Osteoblast (primary cell): ENCODE data around the gene MMP17. TPM values are rescaled to one million over a fixed set of nuclear protein-coding genes. Genes with fewer than 3 reads are reported as not detected.

Experiments used
- DNase-seq: peaks from one replicate; pipeline ENCODE4 v3.0.0; 2011; ENCODE audit warnings: low spot score, mixed read lengths; ENCODE audit not compliant: insufficient read length; ENCODE audit errors: missing footprints
- H2AFZ ChIP-seq: 2 replicates; pipeline ENCODE4 v1.6.0; 2011; ENCODE audit warnings: mild to moderate bottlenecking, low read length
- H3K27ac ChIP-seq: 2 replicates; pipeline ENCODE4 v1.5.1; 2011; ENCODE audit warnings: mild to moderate bottlenecking, low read depth, low read length, moderate library complexity
- H3K27me3 ChIP-seq: 2 replicates; pipeline ENCODE4 v1.6.0; 2012; ENCODE audit warnings: mild to moderate bottlenecking, control low read depth, inconsistent platforms, low read length, moderate library complexity; ENCODE audit not compliant: insufficient read depth
- H3K36me3 ChIP-seq: 2 replicates; pipeline ENCODE4 v1.5.1; 2011; ENCODE audit warnings: mild to moderate bottlenecking, low read length, control low read depth, moderate library complexity; ENCODE audit not compliant: insufficient read depth
- H3K4me1 ChIP-seq: 2 replicates; pipeline ENCODE4 v1.5.1; 2011; ENCODE audit warnings: mild to moderate bottlenecking, low read length, control low read depth, moderate library complexity; ENCODE audit not compliant: insufficient read depth
- H3K4me2 ChIP-seq: 2 replicates; pipeline ENCODE4 v1.6.0; 2011; ENCODE audit warnings: mild to moderate bottlenecking, low read length; ENCODE audit not compliant: insufficient read depth
- H3K4me3 ChIP-seq: fragments of 200-600 bp; sonication (generic); 3 replicates; pipeline ENCODE4 v1.5.1; 2012; ENCODE audit warnings: mild to moderate bottlenecking, low read length, inconsistent platforms; ENCODE audit not compliant: insufficient read depth
- H3K79me2 ChIP-seq: 2 replicates; pipeline ENCODE4 v1.6.0; 2012; ENCODE audit warnings: mild to moderate bottlenecking, low read length, control low read depth, inconsistent platforms; ENCODE audit not compliant: insufficient read depth
- H3K9me3 ChIP-seq: 2 replicates; pipeline ENCODE4 v1.5.1; 2011; ENCODE audit warnings: low read depth, low read length, control low read depth
- H4K20me1 ChIP-seq: 2 replicates; pipeline ENCODE4 v1.6.0; 2012; ENCODE audit warnings: mild to moderate bottlenecking, low read length, control low read depth; ENCODE audit not compliant: insufficient read depth
- total RNA-seq: library from RNA; depleted of rRNA; stranded (reverse); fragments of >200 nt; gene quantifications from 2 replicates; pipeline ENCODE4 v1.2.3, GENCODE V29; 2012
- TF ChIP-seq, protein P1 (sequence below): IDR thresholded peaks from 2 replicates; pipeline ENCODE4 v1.5.1; 2011; ENCODE audit warnings: mild to moderate bottlenecking, low read depth, low read length, moderate library complexity; ENCODE audit errors: extremely low read depth

The MMP17 gene
- total RNA-seq, 1 donor = 10.5 TPM

DNA sequence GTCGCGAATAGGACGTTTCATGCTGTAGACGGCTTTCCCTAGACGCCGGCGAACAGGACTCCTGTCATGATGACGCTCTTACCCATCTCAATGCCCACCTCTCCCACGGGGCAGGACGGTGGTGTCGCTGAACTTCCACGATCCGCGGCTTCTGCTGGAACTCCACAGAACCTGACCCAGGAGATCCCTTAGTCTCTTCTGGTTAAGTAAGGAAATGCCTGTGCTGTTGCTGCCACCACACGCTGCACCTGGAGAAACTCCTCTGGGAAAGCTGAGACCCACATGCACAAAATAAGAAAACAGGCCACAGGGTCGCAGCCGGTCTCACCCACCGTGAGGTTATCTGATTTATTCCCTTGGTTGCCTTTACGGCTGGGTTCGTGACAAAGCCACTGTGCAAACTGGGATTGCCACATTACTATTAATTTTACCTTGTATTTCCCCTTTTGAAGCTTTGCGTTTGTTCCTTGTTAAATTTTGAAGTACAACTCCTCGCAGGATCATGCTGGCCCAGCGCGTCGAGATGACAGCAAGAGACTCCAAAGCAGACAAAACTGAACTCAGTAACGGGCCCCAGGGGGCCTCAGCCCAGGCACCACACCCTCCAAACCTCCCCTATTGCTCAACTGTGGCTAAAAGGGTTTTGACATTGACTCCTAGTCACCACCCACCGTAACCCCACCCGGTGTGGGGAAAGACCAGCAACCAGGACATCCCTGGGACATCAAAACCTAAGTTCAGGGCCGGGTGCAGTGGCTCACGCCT lies 9.2 kb upstream of the MMP17 start:
- H2AFZ ChIP-seq = no peak overlapping the region
- H3K27me3 ChIP-seq = no peaks in the 10 kb centered on the region
- TF ChIP-seq, protein P1, sequence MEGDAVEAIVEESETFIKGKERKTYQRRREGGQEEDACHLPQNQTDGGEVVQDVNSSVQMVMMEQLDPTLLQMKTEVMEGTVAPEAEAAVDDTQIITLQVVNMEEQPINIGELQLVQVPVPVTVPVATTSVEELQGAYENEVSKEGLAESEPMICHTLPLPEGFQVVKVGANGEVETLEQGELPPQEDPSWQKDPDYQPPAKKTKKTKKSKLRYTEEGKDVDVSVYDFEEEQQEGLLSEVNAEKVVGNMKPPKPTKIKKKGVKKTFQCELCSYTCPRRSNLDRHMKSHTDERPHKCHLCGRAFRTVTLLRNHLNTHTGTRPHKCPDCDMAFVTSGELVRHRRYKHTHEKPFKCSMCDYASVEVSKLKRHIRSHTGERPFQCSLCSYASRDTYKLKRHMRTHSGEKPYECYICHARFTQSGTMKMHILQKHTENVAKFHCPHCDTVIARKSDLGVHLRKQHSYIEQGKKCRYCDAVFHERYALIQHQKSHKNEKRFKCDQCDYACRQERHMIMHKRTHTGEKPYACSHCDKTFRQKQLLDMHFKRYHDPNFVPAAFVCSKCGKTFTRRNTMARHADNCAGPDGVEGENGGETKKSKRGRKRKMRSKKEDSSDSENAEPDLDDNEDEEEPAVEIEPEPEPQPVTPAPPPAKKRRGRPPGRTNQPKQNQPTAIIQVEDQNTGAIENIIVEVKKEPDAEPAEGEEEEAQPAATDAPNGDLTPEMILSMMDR = no peak
- H3K4me2 ChIP-seq = no peak overlapping the region
- H3K79me2 ChIP-seq = no peaks in the 10 kb centered on the region
- DNase-seq = peak; percentile 68
- no peak overlapping the region for H3K4me3 ChIP-seq
- no peaks in the 10 kb centered on the region for H3K4me1 ChIP-seq
- H3K36me3 ChIP-seq = no peaks in the 10 kb centered on the region
- no peaks in the 10 kb centered on the region for H4K20me1 ChIP-seq
- no peaks in the 10 kb centered on the region for H3K9me3 ChIP-seq
- H3K27ac ChIP-seq = no peak overlapping the region

DNA sequence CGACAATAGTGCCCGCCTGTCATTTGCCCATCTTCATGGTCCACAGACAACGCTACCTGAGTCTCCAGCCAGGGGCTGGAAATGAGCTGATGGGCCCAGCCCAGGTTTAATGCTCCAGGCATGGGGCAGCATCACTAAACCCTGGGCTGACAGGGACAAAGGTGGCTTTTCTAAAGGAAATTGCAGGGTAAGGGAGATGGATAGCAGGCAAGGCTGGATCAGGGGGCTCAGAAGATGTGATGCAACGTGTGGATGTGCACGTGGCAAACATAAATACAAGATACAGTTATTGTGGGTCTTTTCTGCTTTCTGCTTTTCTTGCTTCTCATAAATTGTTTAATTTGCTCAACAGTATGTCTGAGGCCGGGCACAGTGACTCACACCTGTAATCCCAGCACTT lies 3.7 kb upstream of the MMP17 start:
- Histone ChIP-seq H3K27ac (no peak overlapping the region), H3K79me2 (no peaks in the 10 kb centered on the region), H3K4me2 (no peak overlapping the region), H3K9me3 (no peaks in the 10 kb centered on the region), H3K4me3 (no peak overlapping the region), H3K4me1 (peaks cover 3% of the 10 kb centered on the region), H3K27me3 (peaks cover under 1% of the 10 kb centered on the region), H3K36me3 (no peaks in the 10 kb centered on the region), H4K20me1 (no peaks in the 10 kb centered on the region), H2AFZ (no peak overlapping the region)
- no peak for DNase-seq
- TF ChIP-seq, protein P1 = no peak

DNA sequence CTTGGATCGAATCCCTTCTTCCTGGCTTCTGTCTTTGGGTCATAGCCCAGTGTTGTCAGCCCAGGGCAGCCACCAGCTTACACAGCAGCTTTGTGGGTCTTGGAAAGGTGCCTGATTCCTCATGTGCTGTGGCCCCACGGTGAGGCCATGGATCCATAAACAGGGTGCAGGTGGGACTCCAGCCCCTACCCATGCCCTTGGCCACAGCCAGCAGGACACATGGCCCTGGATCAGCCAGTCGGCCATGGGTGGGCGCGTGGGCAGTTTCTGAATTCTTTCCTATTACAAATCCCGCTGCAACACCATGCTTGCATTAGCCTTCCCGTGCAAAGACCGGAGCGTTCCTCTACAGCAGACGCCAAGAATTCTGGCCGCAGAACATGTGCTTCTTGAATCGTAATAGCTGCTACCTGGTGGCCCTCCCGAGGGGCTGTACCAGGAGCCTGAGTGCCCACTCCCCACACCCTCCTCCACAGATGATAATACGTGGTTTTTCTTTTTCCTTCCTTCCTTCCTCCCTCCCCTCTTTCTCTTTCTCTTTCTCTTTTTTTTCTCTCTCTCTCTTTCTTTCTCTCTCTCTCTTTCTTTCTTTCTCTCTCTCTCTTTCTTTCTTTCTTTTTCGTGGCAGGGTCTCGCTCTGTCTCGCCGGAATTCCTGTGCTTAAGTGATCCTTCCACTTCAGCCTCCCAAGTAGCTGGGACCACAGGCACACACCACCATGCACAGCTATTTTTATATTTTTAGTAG lies 2.9 kb upstream of the MMP17 start:
- H3K27ac ChIP-seq = no peak overlapping the region
- peaks cover 7% of the 10 kb centered on the region for H3K4me1 ChIP-seq
- TF ChIP-seq, protein P1 = no peak
- no peaks in the 10 kb centered on the region for H3K9me3 ChIP-seq
- no peaks in the 10 kb centered on the region for H3K79me2 ChIP-seq
- H3K4me2 ChIP-seq = peak overlapping the region; percentile 86
- peaks cover 6% of the 10 kb centered on the region for H3K27me3 ChIP-seq
- H4K20me1 ChIP-seq = no peaks in the 10 kb centered on the region
- H2AFZ ChIP-seq = peak overlapping the region; percentile 74
- H3K36me3 ChIP-seq = no peaks in the 10 kb centered on the region
- DNase-seq = peak; percentile 90
- peak overlapping the region; percentile 56 for H3K4me3 ChIP-seq
